HepG2 (cell line): Measurements from ENCODE around the gene HSPA1A. TPM values are rescaled to one million over a fixed set of nuclear protein-coding genes. Genes with fewer than 3 reads are reported as not detected.

Source experiments
- ATAC-seq: fragments of 200-7000 bp; cut with Tn5 transposase; 3 replicates; pipeline ENCODE4 v1.9.1; 2020; ENCODE audit warnings: mild to moderate bottlenecking, moderate library complexity
- BruUV-seq: library from RNA; stranded (reverse); fragments of 400-500 nt; replicated peaks from 2 replicates; lab custom pipeline; 2021; lab: Mats Ljungman, UMichigan
- CTCF ChIA-PET: fragments of 300-600 bp; formaldehyde crosslinking; extraction: SDS; loops from one replicate; lab custom pipeline; 2021; ENCODE audit warnings: low total read pairs, inconsistent platforms, low intra/inter-chr PET ratio; lab: Yijun Ruan, JAX
- POLR2A ChIA-PET: fragments of 350-600 bp; sonication (Branson Sonifier 250); formaldehyde crosslinking; loops from one replicate; lab custom pipeline; 2020; ENCODE audit warnings: antibody characterized with exemption, inconsistent platforms; lab: Yijun Ruan, JAX
- DNase-seq: peaks from one replicate; pipeline ENCODE4 v3.0.0-alpha.2; 2015; ENCODE audit warnings: low spot score
- FAIRE-seq: peaks from 3 replicates; lab custom pipeline; 2011; peaks lifted over from hg19 to GRCh38; lab: Jason Lieb, UNC
- H2AFZ ChIP-seq: one replicate; pipeline ENCODE4 v1.6.1; 2011; ENCODE audit warnings: low read length, inconsistent platforms
- H3K27ac ChIP-seq: fragments of 300-600 bp; 3 replicates; pipeline ENCODE4 v1.8.0; 2011; ENCODE audit warnings: mixed run types, mild to moderate bottlenecking, mixed read lengths, low read length, inconsistent platforms; ENCODE audit not compliant: insufficient read depth; ENCODE audit errors: extremely low read length
- H3K27me3 ChIP-seq, 2 experiments: fragments of 200-600 bp in 1 of 2; 2 replicates in 1 of 2; 3 replicates in 1 of 2; pipeline versions ENCODE4 v1.6.0 to v1.8.0; 2011; ENCODE audit warnings: low read length in 2 of 2, mild to moderate bottlenecking in 2 of 2, moderate library complexity in 2 of 2, inconsistent platforms in 1 of 2; ENCODE audit not compliant: insufficient read depth in 2 of 2, control insufficient read depth in 1 of 2
- H3K36me3 ChIP-seq, 2 experiments: fragments of 200-600 bp in 1 of 2; replicated peaks in 1 of 2; 2 replicates in 1 of 2; 3 replicates in 1 of 2; pipeline versions ENCODE4 v1.5.1 to v1.8.0; 2011; ENCODE audit warnings: low read length in 2 of 2, inconsistent platforms in 1 of 2; ENCODE audit not compliant: insufficient read depth in 2 of 2, control insufficient read depth in 1 of 2
- H3K4me1 ChIP-seq: 2 replicates; pipeline ENCODE4 v1.5.1; 2012; ENCODE audit warnings: low read length, inconsistent platforms; ENCODE audit not compliant: insufficient read depth
- H3K4me2 ChIP-seq: 2 replicates; pipeline ENCODE4 v1.6.0; 2011; ENCODE audit warnings: low read depth, low read length, inconsistent platforms
- H3K4me3 ChIP-seq, 3 experiments: fragments of 200-600 bp in 1 of 3; sonication (generic), shearing (Covaris generic) in 1 of 3; replicated peaks in 1 of 3; 2 replicates each; pipeline ENCODE4 v1.5.1; 2011 to 2016; ENCODE audit warnings: low read length in 3 of 3, inconsistent platforms in 2 of 3, low read depth in 2 of 3, mild to moderate bottlenecking in 2 of 3, control low read depth in 1 of 3, mixed read lengths in 1 of 3; ENCODE audit not compliant: insufficient read depth in 1 of 3
- H3K79me2 ChIP-seq: one replicate; pipeline ENCODE4 v1.6.1; 2011; ENCODE audit warnings: low read length, inconsistent platforms; ENCODE audit not compliant: insufficient read depth
- H3K9ac ChIP-seq: 2 replicates; pipeline ENCODE4 v1.6.0; 2011; ENCODE audit warnings: mild to moderate bottlenecking, low read depth, low read length, inconsistent platforms; ENCODE audit not compliant: insufficient read depth
- H3K9me3 ChIP-seq: 2 replicates; pipeline ENCODE4 v1.5.1; 2012; ENCODE audit warnings: mild to moderate bottlenecking, low read length
- H4K20me1 ChIP-seq: 2 replicates; pipeline ENCODE4 v1.6.0; 2011; ENCODE audit warnings: inconsistent platforms, mild to moderate bottlenecking, low read length, moderate library complexity; ENCODE audit not compliant: insufficient read depth
- ATAD3A ChIP-seq: sonication (generic); formaldehyde crosslinking; IDR thresholded peaks from 2 replicates; pipeline ENCODE4 v1.4.0; 2020; ENCODE audit warnings: missing genetic modification reagents
- ATF1 ChIP-seq: IDR thresholded peaks from 2 replicates; pipeline ENCODE4 v1.6.1; 2016; ENCODE audit warnings: mild to moderate bottlenecking, control low read depth
- DNMT1 ChIP-seq: sonication (generic); formaldehyde crosslinking; IDR thresholded peaks from 2 replicates; pipeline ENCODE4 v1.5.1; 2020; ENCODE audit warnings: mild to moderate bottlenecking, missing genetic modification reagents
- FOXO4 ChIP-seq: sonication (generic); formaldehyde crosslinking; conservative IDR thresholded peaks from 2 replicates; pipeline ENCODE4 v1.8.1; 2023; ENCODE audit warnings: missing genetic modification reagents
- HNF4A ChIP-seq: sonication (generic); formaldehyde crosslinking; IDR thresholded peaks from 2 replicates; pipeline ENCODE4 v1.4.0; 2020; ENCODE audit warnings: missing genetic modification reagents
- HNRNPH1 ChIP-seq: fragments of 200-400 bp; formaldehyde crosslinking; optimal IDR thresholded peaks from 2 replicates; pipeline ENCODE3; 2017; ENCODE audit warnings: mild to moderate bottlenecking, low read depth, low read length
- PTBP1 ChIP-seq: fragments of 200-400 bp; formaldehyde crosslinking; IDR thresholded peaks from 2 replicates; pipeline ENCODE4 v1.6.1; 2018; ENCODE audit warnings: low read length, low read depth; ENCODE audit not compliant: poor library complexity, severe bottlenecking
- ZFP41 ChIP-seq: sonication (generic); formaldehyde crosslinking; IDR thresholded peaks from 2 replicates; pipeline ENCODE4 v1.4.0; 2020; ENCODE audit warnings: mild to moderate bottlenecking, missing genetic modification reagents, borderline replicate concordance
- ZNF280B ChIP-seq: sonication (generic); formaldehyde crosslinking; IDR thresholded peaks from 2 replicates; pipeline ENCODE4 v1.5.0; 2020; ENCODE audit warnings: missing genetic modification reagents, mild to moderate bottlenecking, borderline replicate concordance
- ZNF557 ChIP-seq: sonication (generic); formaldehyde crosslinking; IDR thresholded peaks from 2 replicates; pipeline ENCODE4 v1.4.0; 2020; ENCODE audit warnings: missing genetic modification reagents
- ZNF746 ChIP-seq: sonication (generic); formaldehyde crosslinking; IDR thresholded peaks from 2 replicates; pipeline ENCODE4 v1.8.0; 2022; ENCODE audit warnings: mild to moderate bottlenecking, missing genetic modification reagents
- ZNF841 ChIP-seq: sonication (generic); formaldehyde crosslinking; IDR thresholded peaks from 2 replicates; pipeline ENCODE4 v1.8.1; 2023; ENCODE audit warnings: missing genetic modification reagents, borderline replicate concordance
- WGBS: methylation state at CpG from one replicate; pipeline ENCODE4 v1.1.6; 2017; ENCODE audit warnings: low lambda C conversion rate; 5-methylcytosine and 5-hydroxymethylcytosine counted together
- in situ Hi-C: cut with HindIII; loops from 2 replicates; pipeline ENCODE4 v1.10.0; 2017; ENCODE audit warnings: low pct_unique_long_range_greater_than_20kb; ENCODE audit not compliant: extremely low pct_ligation_motif_present
- intact Hi-C: fragments of 100-400 bp; cut with micrococcal nuclease; formaldehyde crosslinking; loops from one replicate; pipeline ENCODE4 v1.10.0; 2022; ENCODE audit not compliant: unreplicated experiment
- polyA plus RNA-seq, 8 experiments: library from polyadenylated mRNA; depleted of rRNA in 3 of 8; stranded (reverse) in 7 of 8; unstranded in 1 of 8; fragments of >200 nt; fragmentation: Illumina TruSeq in 4 of 8; extraction: Trizol in 4 of 8; gene quantifications; 2 replicates each; pipeline versions ENCODE4 v1.2.1 to v1.2.3, GENCODE V29; 2011 to 2016; ENCODE audit warnings: low read depth in 4 of 8, missing spikeins in 1 of 8, mixed read lengths in 1 of 8; ENCODE audit not compliant: insufficient read depth in 1 of 8
- total RNA-seq, 5 experiments: library from RNA; depleted of rRNA; stranded (reverse); fragments of >200 nt; fragmentation: Illumina TruSeq; extraction: Trizol; gene quantifications; 2 replicates each; pipeline ENCODE4 v1.2.3, GENCODE V29; 2016; ENCODE audit warnings: low read depth in 1 of 5

HSPA1A gene
- total and polyA plus RNA-seq, 2 of the 13 experiments (the other 11 are each of a cell fraction or from before 2014, with no cell fraction given) = 44.5 to 85.0 TPM

GRCh38 chr6:31770860-31771259 lies 44.5 kb upstream of the HSPA1A start (continued):
- TF ChIP-seq ZNF280B (CRISPR knock-in tag) = no peak
- no peak for TF ChIP-seq ZNF746 (CRISPR knock-in tag)
- no peak for TF ChIP-seq PTBP1
- TF ChIP-seq DNMT1 (CRISPR knock-in tag) = no peak
- TF ChIP-seq ATAD3A (CRISPR knock-in tag) = no peak
- no peak for TF ChIP-seq ATF1
- no peak for TF ChIP-seq ZFP41
- no peak for TF ChIP-seq ZNF557 (CRISPR knock-in tag)

- ChIA-PET CTCF (interaction anchor here (1.5 to 1.6 kb wide), 2 partner anchors 42 to 58 kb away, joined by 7 to 16 read pairs; partner anchors contain the start of gene DDAH2), POLR2A (interaction anchor here (0.6 to 9.0 kb wide), 6 partner anchors 34 to 226 kb away, joined by 3 to 279 read pairs (median 34); partner anchors contain the start of genes ATP6V1G2, CLIC1, DDAH2 and HSPA1B)
- no TSS peak for BruUV-seq
- H3K27ac ChIP-seq = no peak overlapping the region
- H3K79me2 ChIP-seq = no peaks in the 10 kb centered on the region
- no peaks in the 10 kb centered on the region for H3K36me3 ChIP-seq
- H3K27me3 ChIP-seq = no peaks in the 10 kb centered on the region
- TF ChIP-seq FOXO4 (CRISPR knock-in tag) = no peak
- no peak for TF ChIP-seq ZNF841 (CRISPR knock-in tag)
- TF ChIP-seq HNF4A (CRISPR knock-in tag) = no peak
- TF ChIP-seq HNRNPH1 = no peak
- ATAC-seq = no peak
- H3K4me3 ChIP-seq = no peak overlapping the region
- DNase-seq = no peak
- no peak overlapping the region for H3K4me2 ChIP-seq
- 83% methylated on average over 4 of the region's 4 CpGs for WGBS
- H3K9ac ChIP-seq = no peak overlapping the region
- H4K20me1 ChIP-seq = no peaks in the 10 kb centered on the region
- no peak overlapping the region for H2AFZ ChIP-seq
- FAIRE-seq = no peak
- in situ Hi-C loops (loop anchor here (5.0 kb wide), 1 partner anchor 60 kb away; no protein-coding TSS in a partner anchor), intact Hi-C loops (loop anchor here (1.0 to 10.0 kb wide), 3 partner anchors 58 to 153 kb away; partner anchors contain the start of genes C2 and NEU1)
- peaks cover 51% of the 10 kb centered on the region for H3K4me1 ChIP-seq
- no peaks in the 10 kb centered on the region for H3K9me3 ChIP-seq
Measured at GRCh38 chr6:31771992-31772358, 43.4 kb upstream of the HSPA1A start.
